Activated CD8-positive, alpha-beta T cell treated with anti-CD3 and anti-CD28 coated beads, Interleukin-2, amount 10 ng/mL, durations not matched to agents 7 days and 5 days (primary cell): ENCODE results near the gene SPTBN1. TPM values are rescaled to one million over a fixed set of nuclear protein-coding genes. Genes with fewer than 3 reads are reported as not detected.
"Not testable (repeated sequence)": the region's sequence is repeated elsewhere in the genome, so short reads cannot be mapped to it uniquely, and the experiment has no call there.

Experiments
- ATAC-seq: fragments of 150-1000 bp; cut with Tn5 transposase; one replicate; pipeline ENCODE4 v1.10.0; 2021; ENCODE audit warnings: moderate library complexity
- CTCF ChIA-PET: fragments of 350-600 bp; sonication (Branson Sonifier 250); formaldehyde crosslinking; loops from one replicate; lab custom pipeline; 2021; ENCODE audit warnings: antibody characterized with exemption; lab: Charles Lee
- POLR2A ChIA-PET: fragments of 350-600 bp; sonication (Branson Sonifier 250); formaldehyde crosslinking; loops from one replicate; lab custom pipeline; 2021; ENCODE audit warnings: antibody characterized with exemption; lab: Charles Lee
- DNase-seq: peaks from one replicate; pipeline ENCODE4 v3.0.0-alpha.2; 2020
- H3K27ac Mint-ChIP-seq: one replicate; pipeline ENCODE4 v1.8.0; 2021; ENCODE audit warnings: mild to moderate bottlenecking, mixed read lengths
- H3K27me3 Mint-ChIP-seq: one replicate; pipeline ENCODE4 v1.8.0; 2021; ENCODE audit warnings: low read depth, mixed read lengths
- H3K36me3 Mint-ChIP-seq: one replicate; pipeline ENCODE4 v1.8.0; 2021; ENCODE audit warnings: low read depth, mixed read lengths
- H3K4me1 Mint-ChIP-seq: one replicate; pipeline ENCODE4 v1.8.0; 2021; ENCODE audit warnings: low read depth, mixed read lengths
- H3K4me3 Mint-ChIP-seq: one replicate; pipeline ENCODE4 v1.8.0; 2021; ENCODE audit warnings: mild to moderate bottlenecking, mixed read lengths
- H3K9me3 Mint-ChIP-seq: one replicate; pipeline ENCODE4 v1.8.0; 2022; ENCODE audit warnings: mixed read lengths; ENCODE audit not compliant: insufficient read depth
- total RNA-seq, 2 experiments: library from RNA; stranded (reverse); gene quantifications; one replicate each; pipeline ENCODE4 v1.2.3, GENCODE V29; 2021

SPTBN1 gene
- total RNA-seq, 2 experiments from 2014 or later = 140 to 147 TPM

- H3K4me3 Mint-ChIP-seq = no peak overlapping the region
- no peaks in the 10 kb centered on the region for H3K4me1 Mint-ChIP-seq
- no peak for DNase-seq
- no peak overlapping the region for H3K27ac Mint-ChIP-seq
- no peak for ATAC-seq
- no peaks in the 10 kb centered on the region for H3K36me3 Mint-ChIP-seq
- H3K27me3 Mint-ChIP-seq = peaks cover 5% of the 10 kb centered on the region
- CTCF ChIA-PET = no interaction called here
- no peaks in the 10 kb centered on the region for H3K9me3 Mint-ChIP-seq
- POLR2A ChIA-PET = interaction anchor here (0.6 kb wide), 1 partner anchor 394 kb away, joined by 6 read pairs; no protein-coding TSS in a partner anchor
Measured at GRCh38 chr2:54475919-54476318, 19.8 kb downstream of the SPTBN1 start.

GRCh38 chr2:54476852-54477251, 20.7 kb downstream of the SPTBN1 start:
- no peak for DNase-seq
- H3K4me1 Mint-ChIP-seq = no peaks in the 10 kb centered on the region
- ATAC-seq = no peak
- POLR2A ChIA-PET = no interaction called here
- H3K27ac Mint-ChIP-seq = no peak overlapping the region
- H3K36me3 Mint-ChIP-seq = no peaks in the 10 kb centered on the region
- CTCF ChIA-PET = no interaction called here
- no peaks in the 10 kb centered on the region for H3K9me3 Mint-ChIP-seq
- peaks cover 3% of the 10 kb centered on the region for H3K27me3 Mint-ChIP-seq
- H3K4me3 Mint-ChIP-seq = no peak overlapping the region

GRCh38 chr2:54477896-54478295, 21.8 kb downstream of the SPTBN1 start:
- H3K36me3 Mint-ChIP-seq = no peaks in the 10 kb centered on the region
- H3K4me1 Mint-ChIP-seq = no peaks in the 10 kb centered on the region
- H3K4me3 Mint-ChIP-seq = no peak overlapping the region
- ATAC-seq (no peak), DNase-seq (no peak)
- POLR2A ChIA-PET = no interaction called here
- H3K27me3 Mint-ChIP-seq = peaks cover 6% of the 10 kb centered on the region
- H3K27ac Mint-ChIP-seq = no peak overlapping the region
- CTCF ChIA-PET = no interaction called here
- H3K9me3 Mint-ChIP-seq = no peaks in the 10 kb centered on the region

GRCh38 chr2:54478899-54479298, 22.8 kb downstream of the SPTBN1 start:
- Mint-ChIP-seq H3K9me3 (no peaks in the 10 kb centered on the region), H3K27ac (no peak overlapping the region), H3K4me3 (no peak overlapping the region), H3K27me3 (peaks cover 6% of the 10 kb centered on the region), H3K4me1 (no peaks in the 10 kb centered on the region), H3K36me3 (no peaks in the 10 kb centered on the region)
- ATAC-seq (no peak), DNase-seq (no peak)
- POLR2A ChIA-PET = no interaction called here
- CTCF ChIA-PET = no interaction called here

- POLR2A ChIA-PET = interaction anchor here (0.7 kb wide), 1 partner anchor 77 kb away, joined by 7 read pairs; no protein-coding TSS in a partner anchor
- DNase-seq (no peak), ATAC-seq (no peak)
- CTCF ChIA-PET = no interaction called here
- no peaks in the 10 kb centered on the region for H3K36me3 Mint-ChIP-seq
- no peaks in the 10 kb centered on the region for H3K4me1 Mint-ChIP-seq
- H3K4me3 Mint-ChIP-seq = no peak overlapping the region
- H3K27me3 Mint-ChIP-seq = peaks cover 6% of the 10 kb centered on the region
- H3K27ac Mint-ChIP-seq = no peak overlapping the region
- no peaks in the 10 kb centered on the region for H3K9me3 Mint-ChIP-seq
Measured at GRCh38 chr2:54479424-54479823, 23.3 kb downstream of the SPTBN1 start.

GRCh38 chr2:54480025-54480424, 23.9 kb downstream of the SPTBN1 start:
- ATAC-seq (no peak), DNase-seq (no peak)
- no peaks in the 10 kb centered on the region for H3K36me3 Mint-ChIP-seq
- CTCF ChIA-PET = no interaction called here
- POLR2A ChIA-PET = no interaction called here
- no peaks in the 10 kb centered on the region for H3K4me1 Mint-ChIP-seq
- no peak overlapping the region for H3K4me3 Mint-ChIP-seq
- H3K9me3 Mint-ChIP-seq = peaks cover 6% of the 10 kb centered on the region
- no peak overlapping the region for H3K27ac Mint-ChIP-seq
- peaks cover 6% of the 10 kb centered on the region for H3K27me3 Mint-ChIP-seq

GRCh38 chr2:54481686-54482085, 25.6 kb downstream of the SPTBN1 start:
- DNase-seq = no peak
- Mint-ChIP-seq H3K27me3 (peaks cover 3% of the 10 kb centered on the region), H3K27ac (no peak overlapping the region), H3K9me3 (peaks cover 8% of the 10 kb centered on the region), H3K4me1 (no peaks in the 10 kb centered on the region), H3K36me3 (no peaks in the 10 kb centered on the region), H3K4me3 (no peak overlapping the region)
- ChIA-PET CTCF (no interaction called here), POLR2A (no interaction called here)
- ATAC-seq = no peak

- CTCF ChIA-PET = no interaction called here
- ATAC-seq = no peak
- H3K27me3 Mint-ChIP-seq = peaks cover 3% of the 10 kb centered on the region
Measured at GRCh38 chr2:54482715-54483114, 26.6 kb downstream of the SPTBN1 start.

GRCh38 chr2:54483426-54483825, 27.3 kb downstream of the SPTBN1 start:
- POLR2A ChIA-PET = no interaction called here
- H3K4me1 Mint-ChIP-seq = no peaks in the 10 kb centered on the region
- H3K4me3 Mint-ChIP-seq = no peak overlapping the region
- CTCF ChIA-PET = no interaction called here
- H3K36me3 Mint-ChIP-seq = no peaks in the 10 kb centered on the region
- peaks cover 8% of the 10 kb centered on the region for H3K9me3 Mint-ChIP-seq
- DNase-seq = no peak
- H3K27ac Mint-ChIP-seq = no peak overlapping the region
- no peak for ATAC-seq
- H3K27me3 Mint-ChIP-seq = peaks cover 4% of the 10 kb centered on the region

More at GRCh38 chr2:54482715-54483114, 26.6 kb downstream of the SPTBN1 start:
- Mint-ChIP-seq H3K4me3 (no peak overlapping the region), H3K36me3 (no peaks in the 10 kb centered on the region), H3K9me3 (peaks cover 8% of the 10 kb centered on the region), H3K4me1 (no peaks in the 10 kb centered on the region), H3K27ac (no peak overlapping the region)
- DNase-seq = no peak
- POLR2A ChIA-PET = no interaction called here

- POLR2A ChIA-PET, DNase-seq, H3K4me3 Mint-ChIP-seq: not testable (repeated sequence)
Measured at GRCh38 chr2:54485756-54486155, 29.6 kb downstream of the SPTBN1 start.

GRCh38 chr2:54486766-54487165, 30.6 kb downstream of the SPTBN1 start:
- peaks cover 13% of the 10 kb centered on the region for H3K27me3 Mint-ChIP-seq
- no peak for DNase-seq
- ATAC-seq = no peak
- ChIA-PET POLR2A (no interaction called here), CTCF (no interaction called here)
- no peak overlapping the region for H3K4me3 Mint-ChIP-seq
- peaks cover 8% of the 10 kb centered on the region for H3K9me3 Mint-ChIP-seq
- H3K27ac Mint-ChIP-seq = no peak overlapping the region
- no peaks in the 10 kb centered on the region for H3K4me1 Mint-ChIP-seq
- H3K36me3 Mint-ChIP-seq = no peaks in the 10 kb centered on the region

More at GRCh38 chr2:54485756-54486155, 29.6 kb downstream of the SPTBN1 start:
- CTCF ChIA-PET, H3K27ac Mint-ChIP-seq, H3K27me3 Mint-ChIP-seq, ATAC-seq, H3K9me3 Mint-ChIP-seq, H3K4me1 Mint-ChIP-seq, H3K36me3 Mint-ChIP-seq: not testable (repeated sequence)

GRCh38 chr2:54490863-54491262, 34.7 kb downstream of the SPTBN1 start:
- CTCF ChIA-PET = interaction anchor here (1.0 to 1.6 kb wide), 2 partner anchors 10 to 383 kb away, joined by 3 read pairs; no protein-coding TSS in a partner anchor
- Mint-ChIP-seq H3K36me3 (no peaks in the 10 kb centered on the region), H3K27ac (no peak overlapping the region), H3K9me3 (no peaks in the 10 kb centered on the region), H3K4me1 (no peaks in the 10 kb centered on the region), H3K4me3 (no peak overlapping the region), H3K27me3 (peaks cover 18% of the 10 kb centered on the region)
- POLR2A ChIA-PET = no interaction called here
- no peak for ATAC-seq
- DNase-seq = no peak

GRCh38 chr2:54492335-54492734, 36.2 kb downstream of the SPTBN1 start:
- ChIA-PET CTCF (no interaction called here), POLR2A (no interaction called here)
- H3K36me3 Mint-ChIP-seq = no peaks in the 10 kb centered on the region

More at GRCh38 chr2:54492335-54492734, 36.2 kb downstream of the SPTBN1 start:
- Mint-ChIP-seq H3K4me1 (no peaks in the 10 kb centered on the region), H3K27ac (no peak overlapping the region), H3K27me3 (peaks cover 18% of the 10 kb centered on the region), H3K9me3 (no peaks in the 10 kb centered on the region), H3K4me3 (no peak overlapping the region)
- DNase-seq = no peak
- no peak for ATAC-seq
